Stomach (tissue), 9 donors: ENCODE results near the gene DESI1. TPM values are rescaled to one million over a fixed set of nuclear protein-coding genes. Genes with fewer than 3 reads are reported as not detected.
"Not testable (repeated sequence)": the region's sequence is repeated elsewhere in the genome, so short reads cannot be mapped to it uniquely, and the experiment has no call there.

Experiments
- DNase-seq, 2 donors: peaks; one replicate each; pipeline versions ENCODE4 v3.0.0 to v3.0.0-alpha.2; 2013 to 2019
- H3K27ac ChIP-seq, 5 donors: fragments of 200-600 bp in 4 of 5; sonication (generic) in 4 of 5; one replicate each; pipeline ENCODE4 v1.5.1; 2013 to 2019; ENCODE audit warnings: mild to moderate bottlenecking in 1 of 5, moderate library complexity in 1 of 5
- H3K27me3 ChIP-seq, 3 donors: fragments of 200-600 bp; sonication (generic); one replicate each; pipeline ENCODE4 v1.5.1; 2017 to 2019; ENCODE audit warnings: mixed run types in 1 of 3
- H3K36me3 ChIP-seq, 4 donors: fragments of 200-600 bp; sonication (generic); 1 replicate in 3 of 4; 2 replicates in 1 of 4; pipeline ENCODE4 v1.5.1; 2016 to 2019
- H3K4me1 ChIP-seq, 4 donors: fragments of 200-600 bp; sonication (generic); one replicate each; pipeline ENCODE4 v1.5.1; 2016 to 2019
- H3K4me3 ChIP-seq, 4 donors: fragments of 200-600 bp; sonication (generic) in 3 of 4; one replicate each; pipeline ENCODE4 v1.5.1; 2016 to 2019; ENCODE audit warnings: mild to moderate bottlenecking in 1 of 4
- H3K9me3 ChIP-seq, 4 donors: fragments of 200-600 bp; sonication (generic); one replicate each; pipeline ENCODE4 v1.5.1; 2016 to 2019
- CTCF ChIP-seq, 7 experiments: fragments of 450-650 bp in 4 of 7; fragments of 200-600 bp in 3 of 7; sonication (generic) in 3 of 7; IDR thresholded peaks; one replicate each; pipeline ENCODE4 v1.5.1; 2016 to 2019; ENCODE audit warnings: antibody characterized with exemption in 7 of 7, control low read depth in 2 of 7, mild to moderate bottlenecking in 1 of 7
- EP300 ChIP-seq: sonication (generic); formaldehyde crosslinking; IDR thresholded peaks from one replicate; pipeline ENCODE4 v1.6.1; 2017; ENCODE audit warnings: antibody characterized with exemption
- POLR2A ChIP-seq, 4 donors: fragments of 450-650 bp; IDR thresholded peaks; one replicate each; pipeline ENCODE4 v1.6.1; 2016; ENCODE audit warnings: antibody characterized with exemption in 4 of 4, control low read depth in 2 of 4, mild to moderate bottlenecking in 1 of 4, moderate library complexity in 1 of 4
- POLR2AphosphoS5 ChIP-seq, 3 donors: sonication (generic); formaldehyde crosslinking; IDR thresholded peaks; one replicate each; pipeline ENCODE4 v1.6.1; 2016; ENCODE audit warnings: antibody characterized with exemption in 3 of 3
- WGBS, 5 donors: extraction: QIAGEN DNeasy Blood & Tissue Kit in 3 of 5; methylation state at CpG; one replicate each; pipeline versions ENCODE4 v1.1.5 to v1.1.7; 2013 to 2018; 5-methylcytosine and 5-hydroxymethylcytosine counted together
- intact Hi-C: fragments of 100-400 bp; cut with DNase I; formaldehyde crosslinking; loops from one replicate; pipeline ENCODE4 v1.15.1; 2023; ENCODE audit warnings: low total_unique reads
- polyA plus RNA-seq, 3 donors: library from polyadenylated mRNA; stranded (reverse); fragments of 200-250 nt; gene quantifications; one replicate each; pipeline ENCODE4 v1.2.3, GENCODE V29; 2013
- total RNA-seq, 5 donors: library from RNA; depleted of rRNA; stranded (reverse); fragments of >200 nt; gene quantifications; one replicate each; pipeline versions ENCODE4 v1.1.0 to v1.2.3, GENCODE V29; 2014 to 2016
- donor health status: healthy with polysubstance abuse.
- donor health status: Bipolar disorder and iron deficiency.
- donor health status: healthy.

DESI1 gene
- total and polyA plus RNA-seq, 8 donors, result 10.4 to 39.7 (median 15.8) TPM

- intact Hi-C loops, result no loop called here
- H3K4me3 ChIP-seq, result peak overlapping the region in 1 of 4 donors; percentile 35
- H3K36me3 ChIP-seq, result no peaks in the 10 kb centered on the region
- peaks cover 0 to 10% (median 5%) of the 10 kb centered on the region in 3 donors for H3K27me3 ChIP-seq
- WGBS, 5 donors, result 72 to 88% (median 85%) methylated on average over 4 of the region's 4 CpGs
- H3K4me1 ChIP-seq, result peaks cover 3 to 56% (median 32%) of the 10 kb centered on the region in 4 donors
- peak overlapping the region in 4 of 5 donors; percentile 2 to 80 (median 73) for H3K27ac ChIP-seq
- TF ChIP-seq EP300 (no peak), CTCF (IDR thresholded peaks at IDR 0.05) (no peak), POLR2AphosphoS5 (IDR thresholded peaks at IDR 0.05) (no peak), POLR2A (IDR thresholded peaks at IDR 0.05) (no peak)
- DNase-seq, result no peak
- H3K9me3 ChIP-seq, result no peaks in the 10 kb centered on the region
These were observed 58.4 kb downstream of the DESI1 start for GRCh38 chr22:41562461-41562860.

GRCh38 chr22:41561788-41562187 lies 59.1 kb downstream of the DESI1 start:
- H3K4me3 ChIP-seq, result peak overlapping the region in 3 of 4 donors; percentile 35 to 36 (median 36)
- intact Hi-C loops, result no loop called here
- peaks cover 0 to 11% (median 5%) of the 10 kb centered on the region in 3 donors for H3K27me3 ChIP-seq
- TF ChIP-seq CTCF (IDR thresholded peaks at IDR 0.05) (no peak), POLR2AphosphoS5 (IDR thresholded peaks at IDR 0.05) (no peak), POLR2A (IDR thresholded peaks at IDR 0.05) (no peak), EP300 (no peak)
- H3K9me3 ChIP-seq, result no peaks in the 10 kb centered on the region
- WGBS, 5 donors, result 31 to 50% (median 36%) methylated on average over 4 to 5 of the region's 5 CpGs
- no peaks in the 10 kb centered on the region for H3K36me3 ChIP-seq
- peak overlapping the region; percentile 9 to 80 (median 72) for H3K27ac ChIP-seq
- DNase-seq, result no peak
- peaks cover 10 to 63% (median 36%) of the 10 kb centered on the region in 4 donors for H3K4me1 ChIP-seq

GRCh38 chr22:41561335-41561734 lies 59.5 kb downstream of the DESI1 start:
- peaks cover 11 to 64% (median 38%) of the 10 kb centered on the region in 4 donors for H3K4me1 ChIP-seq
- DNase-seq, result peak in 1 of 2 donors; percentile 43
- TF ChIP-seq POLR2AphosphoS5 (IDR thresholded peaks at IDR 0.05) (no peak), EP300 (no peak), CTCF (IDR thresholded peaks at IDR 0.05) (no peak)
- no peaks in the 10 kb centered on the region for H3K9me3 ChIP-seq
- intact Hi-C loops, result no loop called here
- H3K27ac ChIP-seq, result peak overlapping the region in 4 of 5 donors; percentile 56 to 80 (median 73)
- 35 to 56% (median 44%) methylated on average over 4 to 10 of the region's 10 CpGs for WGBS, 5 donors
- no peaks in the 10 kb centered on the region for H3K36me3 ChIP-seq
- H3K27me3 ChIP-seq, result peaks cover 0 to 11% (median 5%) of the 10 kb centered on the region in 3 donors
- peak overlapping the region; percentile 27 to 36 (median 36) for H3K4me3 ChIP-seq

GRCh38 chr22:41560095-41560471 lies 60.8 kb downstream of the DESI1 start:
- H3K4me3 ChIP-seq, result no peak overlapping the region
- TF ChIP-seq EP300 (no peak), CTCF (IDR thresholded peaks at IDR 0.05) (no peak), POLR2AphosphoS5 (IDR thresholded peaks at IDR 0.05) (no peak), POLR2A (IDR thresholded peaks at IDR 0.05) (no peak)
- H3K27ac ChIP-seq, result peak overlapping the region in 2 of 5 donors; percentile 72 to 80
- no peak for DNase-seq
- H3K4me1 ChIP-seq, result peaks cover 11 to 57% (median 34%) of the 10 kb centered on the region in 4 donors
- intact Hi-C loops, result no loop called here
- WGBS, 5 donors, result 62 to 81% (median 70%) methylated on average over 6 of the region's 6 CpGs
- no peaks in the 10 kb centered on the region for H3K36me3 ChIP-seq
- peaks cover 0 to 11% (median 5%) of the 10 kb centered on the region in 3 donors for H3K27me3 ChIP-seq
- no peaks in the 10 kb centered on the region for H3K9me3 ChIP-seq

GRCh38 chr22:41558241-41558630 lies 62.6 kb downstream of the DESI1 start:
- WGBS, 5 donors, result 86 to 96% (median 94%) methylated on average over 13 of the region's 13 CpGs
- H3K4me3 ChIP-seq, H3K9me3 ChIP-seq, intact Hi-C loops, DNase-seq, H3K36me3 ChIP-seq: not testable (repeated sequence)
- Histone ChIP-seq H3K4me1 (peaks cover 13 to 42% (median 34%) of the 10 kb centered on the region in 4 donors), H3K27ac (peak overlapping the region in 3 of 5 donors; percentile 44 to 65 (median 64)), H3K27me3 (peaks cover 0 to 11% (median 5%) of the 10 kb centered on the region in 3 donors)
